ENCODE results near the gene STOX1. TPM values are rescaled to one million over a fixed set of nuclear protein-coding genes. Genes with fewer than 3 reads are reported as not detected.
"Not testable (repeated sequence)": the region's sequence is repeated elsewhere in the genome, so short reads cannot be mapped to it uniquely, and the experiment has no call there.

Gene STOX1
- polyA plus RNA-seq, 1 experiment: not detected

DNA sequence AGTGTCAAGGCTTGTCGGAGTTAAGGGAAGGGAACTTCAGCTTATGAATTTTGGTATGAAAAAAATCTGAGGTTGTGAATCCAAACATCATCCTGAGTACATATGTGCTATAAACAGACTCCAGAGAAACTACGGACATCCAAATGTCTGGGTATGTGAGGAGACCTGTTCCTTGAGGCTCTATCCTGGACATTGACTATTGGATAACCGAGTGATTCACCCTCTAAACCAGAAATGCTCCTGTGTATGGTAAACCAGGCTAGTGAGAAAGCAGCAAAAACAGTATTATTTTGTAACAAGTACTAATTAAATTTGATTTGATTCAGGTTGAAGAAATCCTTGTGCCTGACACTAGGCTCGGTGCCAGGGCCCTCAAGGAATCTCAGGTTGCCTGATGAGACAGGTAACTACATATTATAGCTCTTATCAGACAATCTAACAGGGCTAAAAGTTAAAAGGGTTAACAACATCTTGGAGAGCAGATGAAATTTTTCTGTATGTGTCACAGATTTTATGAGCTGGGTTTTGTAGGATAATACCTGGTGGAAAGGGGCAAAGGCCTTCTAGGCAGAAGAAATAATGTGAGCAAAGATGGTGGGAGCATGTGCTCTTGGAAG, 10.4 kb upstream of the STOX1 start:
- POLR2A ChIA-PET: no interaction called here
- no peaks in the 10 kb centered on the region for H3K36me3 ChIP-seq (ENCODE audit: control insufficient read depth, insufficient read depth, low read length)

DNA sequence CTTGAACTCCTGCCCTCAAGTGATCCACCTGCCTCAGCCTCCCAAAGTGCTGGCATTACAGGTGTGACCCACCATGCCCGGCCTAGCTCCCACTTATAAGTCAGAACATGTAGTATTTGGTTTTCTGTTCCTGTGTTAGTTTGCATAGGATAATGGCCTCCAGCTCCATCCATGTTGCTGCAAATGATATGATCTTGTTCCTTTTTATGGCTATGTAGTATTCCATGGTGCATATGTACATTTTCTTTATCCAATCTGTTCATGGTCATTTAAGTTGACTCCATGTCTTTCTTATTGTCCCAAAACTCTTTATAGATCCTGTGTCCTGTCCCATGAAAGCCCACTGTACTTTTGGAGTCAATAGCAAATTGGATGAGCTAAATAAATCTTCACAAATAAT, 7.0 kb upstream of the STOX1 start:
- CTCF ChIA-PET: interaction anchor here (0.6 to 1.0 kb wide), 2 partner anchors 77 to 423 kb away, joined by 3 read pairs; no protein-coding TSS in a partner anchor
- not testable (repeated sequence) for H3K36me3 ChIP-seq (ENCODE audit: control insufficient read depth, insufficient read depth, low read length); H3K4me3 ChIP-seq (ENCODE audit: low read depth, low read length); DNase-seq (ENCODE audit: low read depth); H3K27me3 ChIP-seq (ENCODE audit: control insufficient read depth, insufficient read depth, low read length)
- POLR2A ChIA-PET: interaction anchor here (0.6 kb wide), 1 partner anchor 65 kb away, joined by 3 read pairs; no protein-coding TSS in a partner anchor

More for the DNA sequence above, 10.4 kb upstream of the STOX1 start:
- H3K27me3 ChIP-seq (ENCODE audit: control insufficient read depth, insufficient read depth, low read length): no peaks in the 10 kb centered on the region
- no peak overlapping the region for H3K4me3 ChIP-seq (ENCODE audit: low read depth, low read length)
- CTCF ChIA-PET: interaction anchor here (0.7 to 1.4 kb wide), 2 partner anchors 10 to 81 kb away, joined by 3 read pairs; partner anchors contain the start of gene STOX1
- TF ChIP-seq, protein P1, sequence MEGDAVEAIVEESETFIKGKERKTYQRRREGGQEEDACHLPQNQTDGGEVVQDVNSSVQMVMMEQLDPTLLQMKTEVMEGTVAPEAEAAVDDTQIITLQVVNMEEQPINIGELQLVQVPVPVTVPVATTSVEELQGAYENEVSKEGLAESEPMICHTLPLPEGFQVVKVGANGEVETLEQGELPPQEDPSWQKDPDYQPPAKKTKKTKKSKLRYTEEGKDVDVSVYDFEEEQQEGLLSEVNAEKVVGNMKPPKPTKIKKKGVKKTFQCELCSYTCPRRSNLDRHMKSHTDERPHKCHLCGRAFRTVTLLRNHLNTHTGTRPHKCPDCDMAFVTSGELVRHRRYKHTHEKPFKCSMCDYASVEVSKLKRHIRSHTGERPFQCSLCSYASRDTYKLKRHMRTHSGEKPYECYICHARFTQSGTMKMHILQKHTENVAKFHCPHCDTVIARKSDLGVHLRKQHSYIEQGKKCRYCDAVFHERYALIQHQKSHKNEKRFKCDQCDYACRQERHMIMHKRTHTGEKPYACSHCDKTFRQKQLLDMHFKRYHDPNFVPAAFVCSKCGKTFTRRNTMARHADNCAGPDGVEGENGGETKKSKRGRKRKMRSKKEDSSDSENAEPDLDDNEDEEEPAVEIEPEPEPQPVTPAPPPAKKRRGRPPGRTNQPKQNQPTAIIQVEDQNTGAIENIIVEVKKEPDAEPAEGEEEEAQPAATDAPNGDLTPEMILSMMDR (IDR thresholded peaks at IDR 0.05; ENCODE audit: insufficient read depth, low read depth, low read length): no peak
- no peak for DNase-seq (ENCODE audit: low read depth)

DNA sequence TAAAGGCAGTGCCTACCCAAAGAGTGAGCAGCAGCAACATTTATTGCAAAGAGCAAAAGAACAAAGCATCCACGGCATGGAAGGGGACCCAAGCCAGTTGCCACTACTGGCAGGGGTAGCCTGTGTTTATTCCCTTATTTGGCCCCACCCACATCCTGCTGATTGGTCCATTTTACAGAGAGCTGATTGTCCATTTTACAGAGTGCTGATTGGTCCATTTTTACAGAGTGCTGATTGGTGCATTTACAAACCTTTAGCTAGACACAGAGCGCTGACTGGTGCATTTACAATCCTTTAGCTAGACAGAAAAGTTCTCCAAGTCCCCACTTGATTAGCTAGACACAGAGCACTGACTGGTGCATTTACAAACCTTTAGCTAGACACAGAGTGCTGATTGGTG, 4.7 kb upstream of the STOX1 start:
- H3K27me3 ChIP-seq (ENCODE audit: control insufficient read depth, insufficient read depth, low read length); POLR2A ChIA-PET; H3K4me3 ChIP-seq (ENCODE audit: low read depth, low read length); H3K36me3 ChIP-seq (ENCODE audit: control insufficient read depth, insufficient read depth, low read length); DNase-seq (ENCODE audit: low read depth): not testable (repeated sequence)
- CTCF ChIA-PET: interaction anchor here (0.6 to 1.1 kb wide), 2 partner anchors 14 to 1324 kb away, joined by 3 read pairs; partner anchors contain the start of gene TYSND1

DNA sequence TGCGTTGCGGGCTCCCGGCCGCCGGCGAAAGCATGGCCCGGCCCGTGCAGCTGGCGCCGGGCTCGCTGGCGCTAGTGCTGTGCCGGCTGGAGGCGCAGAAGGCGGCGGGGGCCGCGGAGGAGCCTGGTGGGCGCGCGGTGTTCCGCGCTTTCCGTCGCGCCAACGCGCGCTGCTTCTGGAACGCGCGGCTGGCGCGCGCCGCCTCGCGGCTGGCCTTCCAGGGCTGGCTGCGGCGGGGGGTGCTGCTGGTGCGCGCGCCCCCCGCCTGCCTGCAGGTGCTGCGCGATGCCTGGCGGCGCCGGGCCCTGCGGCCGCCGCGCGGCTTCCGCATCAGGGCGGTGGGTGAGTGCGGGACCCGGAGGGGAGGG, 245 bp downstream of the STOX1 start:
- H3K36me3 ChIP-seq (ENCODE audit: control insufficient read depth, insufficient read depth, low read length): not testable (repeated sequence)
- H3K4me3 ChIP-seq (ENCODE audit: low read depth, low read length): peak overlapping the region; percentile 49

DNA sequence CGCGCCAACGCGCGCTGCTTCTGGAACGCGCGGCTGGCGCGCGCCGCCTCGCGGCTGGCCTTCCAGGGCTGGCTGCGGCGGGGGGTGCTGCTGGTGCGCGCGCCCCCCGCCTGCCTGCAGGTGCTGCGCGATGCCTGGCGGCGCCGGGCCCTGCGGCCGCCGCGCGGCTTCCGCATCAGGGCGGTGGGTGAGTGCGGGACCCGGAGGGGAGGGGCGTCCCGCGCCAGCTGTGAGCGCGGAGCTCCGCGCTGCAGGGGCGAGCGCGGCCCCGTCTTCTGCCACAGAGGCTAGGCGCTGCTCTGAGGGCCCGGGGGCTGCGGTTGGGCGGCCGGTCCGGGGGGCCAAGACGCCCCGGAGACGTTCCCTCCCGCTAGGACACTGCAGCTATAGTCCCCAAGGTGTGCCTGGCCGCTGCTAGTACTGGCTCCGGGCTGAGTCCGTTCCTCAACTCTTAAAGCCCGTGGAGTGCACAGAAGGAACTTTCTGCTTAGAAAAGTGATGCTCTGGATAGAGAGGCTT, 811 bp downstream of the STOX1 start:
- H3K27me3 ChIP-seq (ENCODE audit: control insufficient read depth, insufficient read depth, low read length); H3K36me3 ChIP-seq (ENCODE audit: control insufficient read depth, insufficient read depth, low read length); DNase-seq (ENCODE audit: low read depth); POLR2A ChIA-PET: not testable (repeated sequence)
- CTCF ChIA-PET: interaction anchor here (0.7 to 2.0 kb wide), 4 partner anchors 11 to 420 kb away, joined by 3 to 10 read pairs (median 4); no protein-coding TSS in a partner anchor
- H3K4me3 ChIP-seq (ENCODE audit: low read depth, low read length): peak overlapping the region; percentile 26

More for the DNA sequence above, 245 bp downstream of the STOX1 start:
- H3K27me3 ChIP-seq (ENCODE audit: control insufficient read depth, insufficient read depth, low read length); DNase-seq (ENCODE audit: low read depth); POLR2A ChIA-PET: not testable (repeated sequence)
- CTCF ChIA-PET: interaction anchor here (1.0 to 2.0 kb wide), 4 partner anchors 11 to 30 kb away, joined by 3 to 10 read pairs (median 4); no protein-coding TSS in a partner anchor

DNA sequence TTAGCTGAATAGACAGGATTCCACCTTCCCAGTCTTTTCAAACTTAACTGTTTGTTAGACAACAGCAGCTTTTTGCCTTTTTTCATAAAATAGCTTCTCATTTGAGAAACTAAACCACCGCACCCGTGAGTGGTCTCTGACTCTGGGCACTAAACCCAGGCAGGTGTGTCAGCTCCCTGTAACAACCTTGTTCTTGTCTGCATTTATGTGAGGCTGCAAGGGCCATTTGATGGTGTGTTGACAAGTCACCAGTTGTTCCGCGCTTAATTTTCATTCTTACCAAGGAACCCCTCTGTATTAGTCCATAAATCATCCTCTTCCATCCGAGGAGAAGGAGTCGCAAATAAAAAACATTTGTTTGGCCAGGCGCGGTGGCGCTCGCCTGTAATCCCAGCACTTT, 1.5 kb downstream of the STOX1 start:
- Histone ChIP-seq H3K36me3 (ENCODE audit: control insufficient read depth, insufficient read depth, low read length) (no peaks in the 10 kb centered on the region), H3K27me3 (ENCODE audit: control insufficient read depth, insufficient read depth, low read length) (peaks cover 8% of the 10 kb centered on the region), H3K4me3 (ENCODE audit: low read depth, low read length) (no peak overlapping the region)
- POLR2A ChIA-PET: no interaction called here
- DNase-seq (ENCODE audit: low read depth): no peak
- CTCF ChIA-PET: interaction anchor here (0.6 to 2.0 kb wide), 3 partner anchors 10 to 421 kb away, joined by 3 to 10 read pairs (median 3); no protein-coding TSS in a partner anchor
- TF ChIP-seq, protein P1 (IDR thresholded peaks at IDR 0.05; ENCODE audit: insufficient read depth, low read depth, low read length): no peak

DNA sequence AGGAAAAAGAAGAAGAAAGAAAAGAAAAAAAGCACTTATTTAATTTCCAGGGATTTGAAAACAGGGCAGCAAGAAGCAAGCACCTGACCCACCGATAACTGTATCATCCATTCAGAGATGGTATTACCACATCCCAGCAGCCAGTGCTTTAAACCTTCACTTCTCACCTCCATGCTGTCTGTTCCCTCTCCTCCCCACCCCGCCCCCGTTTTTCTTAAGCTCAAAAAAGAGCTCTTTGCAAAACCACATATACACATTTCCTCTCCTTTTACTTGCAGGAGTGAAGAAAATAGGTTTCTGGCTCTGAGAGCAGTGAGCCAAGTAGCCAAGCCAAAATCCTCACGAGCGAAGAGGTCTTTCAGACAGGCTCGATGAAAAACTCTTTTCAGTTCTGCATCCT, 2.2 kb downstream of the STOX1 start:
- TF ChIP-seq, protein P1 (IDR thresholded peaks at IDR 0.05; ENCODE audit: insufficient read depth, low read depth, low read length): no peak
- ChIA-PET CTCF (no interaction called here), POLR2A (interaction anchor here (0.6 kb wide), 1 partner anchor 71 kb away, joined by 6 read pairs; no protein-coding TSS in a partner anchor)
- no peaks in the 10 kb centered on the region for H3K36me3 ChIP-seq (ENCODE audit: control insufficient read depth, insufficient read depth, low read length)
- no peak overlapping the region for H3K4me3 ChIP-seq (ENCODE audit: low read depth, low read length)
- peaks cover 8% of the 10 kb centered on the region for H3K27me3 ChIP-seq (ENCODE audit: control insufficient read depth, insufficient read depth, low read length)
- no peak for DNase-seq (ENCODE audit: low read depth)
